ENCODE data around the gene OSBPL10.

DNA sequence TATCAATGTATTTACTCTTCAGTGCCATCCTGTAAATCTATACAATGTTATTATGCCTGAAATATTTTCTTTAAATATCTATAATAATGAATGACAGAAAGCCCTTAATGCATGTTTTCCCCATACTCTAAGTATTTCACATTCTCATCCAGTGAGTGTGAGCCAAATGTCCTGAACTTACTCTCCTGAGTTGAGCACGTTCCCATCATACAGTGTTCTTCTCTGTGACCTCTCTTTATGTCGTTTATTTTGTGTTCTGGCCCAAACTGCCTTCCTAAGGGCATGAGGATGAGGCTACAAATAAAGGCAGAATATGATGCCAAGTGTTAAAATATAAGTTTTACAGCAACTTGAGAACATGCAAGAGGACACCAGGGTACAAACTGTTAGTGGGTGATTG, 3.3 kb downstream of the OSBPL10 start:
- TF ChIP-seq, protein P1, sequence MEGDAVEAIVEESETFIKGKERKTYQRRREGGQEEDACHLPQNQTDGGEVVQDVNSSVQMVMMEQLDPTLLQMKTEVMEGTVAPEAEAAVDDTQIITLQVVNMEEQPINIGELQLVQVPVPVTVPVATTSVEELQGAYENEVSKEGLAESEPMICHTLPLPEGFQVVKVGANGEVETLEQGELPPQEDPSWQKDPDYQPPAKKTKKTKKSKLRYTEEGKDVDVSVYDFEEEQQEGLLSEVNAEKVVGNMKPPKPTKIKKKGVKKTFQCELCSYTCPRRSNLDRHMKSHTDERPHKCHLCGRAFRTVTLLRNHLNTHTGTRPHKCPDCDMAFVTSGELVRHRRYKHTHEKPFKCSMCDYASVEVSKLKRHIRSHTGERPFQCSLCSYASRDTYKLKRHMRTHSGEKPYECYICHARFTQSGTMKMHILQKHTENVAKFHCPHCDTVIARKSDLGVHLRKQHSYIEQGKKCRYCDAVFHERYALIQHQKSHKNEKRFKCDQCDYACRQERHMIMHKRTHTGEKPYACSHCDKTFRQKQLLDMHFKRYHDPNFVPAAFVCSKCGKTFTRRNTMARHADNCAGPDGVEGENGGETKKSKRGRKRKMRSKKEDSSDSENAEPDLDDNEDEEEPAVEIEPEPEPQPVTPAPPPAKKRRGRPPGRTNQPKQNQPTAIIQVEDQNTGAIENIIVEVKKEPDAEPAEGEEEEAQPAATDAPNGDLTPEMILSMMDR (IDR thresholded peaks at IDR 0.05) = no peak
- TF ChIP-seq POLR2AphosphoS5 (IDR thresholded peaks at IDR 0.05) = no peak

Measured in prostate gland (tissue), 2 donors.